ENCODE measurements around the gene PARD3B. TPM values are rescaled to one million over a fixed set of nuclear protein-coding genes. Genes with fewer than 3 reads are reported as not detected.

Gene PARD3B
- total RNA-seq, 1 experiment from 2014 or later = 6.4 TPM

GRCh38 chr2:204583773-204584172, 38.5 kb downstream of the PARD3B start:
- H3K9me3 ChIP-seq (ENCODE audit: control insufficient read depth, low read depth, low read length) = no peaks in the 10 kb centered on the region
- no peaks in the 10 kb centered on the region for H3K79me2 ChIP-seq (ENCODE audit: insufficient read depth, low read length)
- Mint-ChIP-seq H3K4me3 (no peak overlapping the region), H3K27me3 (ENCODE audit: low read depth) (no peaks in the 10 kb centered on the region; the same call in 1 of the 2 replicates), H3K36me3 (ENCODE audit: insufficient read depth in 1 of 3, low read depth in 3 of 3) (no peaks in the 10 kb centered on the region; a peak in 1 of 7 replicates), H3K4me1 (peaks cover 0 to 4% of the 10 kb centered on the region in 2 experiments; a peak in 2 of 4 replicates), H3K9me3 (no peaks in the 10 kb centered on the region), H3K27ac (no peak overlapping the region; a peak in 2 of 7 replicates)
- no peak overlapping the region for H4K8ac ChIP-seq (replicated peaks; ENCODE audit: insufficient read length, low read depth, low read length)
- H2AFZ ChIP-seq (ENCODE audit: low read length) = no peak overlapping the region
- H3K56ac ChIP-seq (ENCODE audit: insufficient read length, low read depth, low read length) = no peak overlapping the region
- no peaks in the 10 kb centered on the region for H4K20me1 ChIP-seq (ENCODE audit: control insufficient read depth, insufficient read depth, insufficient read length)
- H3K4me2 ChIP-seq (ENCODE audit: insufficient read depth, insufficient read length, low read length) = no peak overlapping the region
- H3K14ac ChIP-seq (ENCODE audit: insufficient read depth, low read length) = no peak overlapping the region
- H3K9ac ChIP-seq (ENCODE audit: extremely low read depth, insufficient read length, low read length) = no peak overlapping the region
- no peak overlapping the region for H4K91ac ChIP-seq (ENCODE audit: insufficient read length, low read depth, low read length)
- no peak overlapping the region for H2AK5ac ChIP-seq (ENCODE audit: insufficient read length, low read length)
- no peak for DNase-seq
- no peak overlapping the region for H3K4ac ChIP-seq (ENCODE audit: low read depth, low read length)
- H2BK12ac ChIP-seq (ENCODE audit: insufficient read length, low read depth, low read length) = no peak overlapping the region
- no CpG with 5 or more reads among the region's 2 CpGs for WGBS (ENCODE audit: extremely low coverage, insufficient read length, low lambda C conversion rate)
- H2BK15ac ChIP-seq (ENCODE audit: low read depth, low read length) = no peak overlapping the region
- H3K23ac ChIP-seq (ENCODE audit: insufficient read length, low read depth, low read length) = no peak overlapping the region
- H3T11ph ChIP-seq (ENCODE audit: low read length) = no peak overlapping the region
- H3K27me3 ChIP-seq (ENCODE audit: insufficient read depth, low read length) = no peaks in the 10 kb centered on the region
- H2BK5ac ChIP-seq (ENCODE audit: insufficient read length, low read length) = no peak overlapping the region
- H2BK20ac ChIP-seq (ENCODE audit: low read depth, low read length, poor library complexity, severe bottlenecking) = no peak overlapping the region
- no peaks in the 10 kb centered on the region for H3K23me2 ChIP-seq (ENCODE audit: insufficient read length, low read depth, low read length, poor library complexity, severe bottlenecking)
- H3K27ac ChIP-seq (ENCODE audit: insufficient read length, low read depth, low read length) = no peak overlapping the region
- no peak overlapping the region for H4K5ac ChIP-seq (ENCODE audit: insufficient read length, low read depth, low read length)
- H3K18ac ChIP-seq (ENCODE audit: insufficient read length, low read depth, low read length) = no peak overlapping the region
- no peak overlapping the region for H2BK120ac ChIP-seq (ENCODE audit: low read depth, low read length, poor library complexity, severe bottlenecking)
- H3K79me1 ChIP-seq (ENCODE audit: insufficient read depth, low read depth, low read length, poor library complexity, severe bottlenecking) = no peaks in the 10 kb centered on the region
- H3K4me1 ChIP-seq (ENCODE audit: insufficient read depth, low read length) = no peaks in the 10 kb centered on the region; the same call in 1 of the 2 replicates
- TF ChIP-seq CTCF (conservative IDR thresholded peaks at IDR 0.05) = no peak

Data from H9 (cell line).